ENCODE measurements around the gene CACNB2. TPM values are rescaled to one million over a fixed set of nuclear protein-coding genes. Genes with fewer than 3 reads are reported as not detected.

Gene CACNB2
- total RNA-seq, 4 donors from 2014 or later, result 73.5 to 108 (median 87.2) TPM

GRCh38 chr10:18368273-18368672 is 228.0 kb downstream of the CACNB2 start:
- H3K4me1 ChIP-seq, result peaks cover 10 to 57% (median 49%) of the 10 kb centered on the region in 4 donors
- H3K4me3 ChIP-seq, result peak overlapping the region in 1 of 4 donors; percentile 2
- H3K27me3 ChIP-seq, result no peaks in the 10 kb centered on the region
- H3K27ac ChIP-seq (replicated peaks in 1 of 4), result peak overlapping the region; percentile 8 to 56 (median 46)
- no peaks in the 10 kb centered on the region for H3K36me3 ChIP-seq
- DNase-seq (ENCODE audit: extremely low spot score), result no peak
- WGBS, result 50% methylated on average over 3 of the region's 3 CpGs
- intact Hi-C loops (cut with DNase I), result no loop called here
- no peak for TF ChIP-seq POLR2AphosphoS5 (IDR thresholded peaks at IDR 0.05)
- TF ChIP-seq CTCF (IDR thresholded peaks at IDR 0.05), result no peak
- no peak for TF ChIP-seq POLR2A (IDR thresholded peaks at IDR 0.05; ENCODE audit: low read depth)
- no peak for TF ChIP-seq EP300 (IDR thresholded peaks at IDR 0.05)
- no peaks in the 10 kb centered on the region for H3K9me3 ChIP-seq

GRCh38 chr10:18368682-18369081 is 228.5 kb downstream of the CACNB2 start:
- Histone ChIP-seq H3K36me3 (no peaks in the 10 kb centered on the region), H3K4me3 (no peak overlapping the region), H3K4me1 (peaks cover 10 to 60% (median 50%) of the 10 kb centered on the region in 4 donors), H3K27ac (replicated peaks in 1 of 4) (peak overlapping the region in 3 of 4 donors; percentile 44 to 56 (median 48)), H3K9me3 (no peaks in the 10 kb centered on the region), H3K27me3 (no peaks in the 10 kb centered on the region)
- intact Hi-C loops (cut with DNase I), result no loop called here
- no peak for TF ChIP-seq POLR2AphosphoS5 (IDR thresholded peaks at IDR 0.05)
- TF ChIP-seq CTCF (IDR thresholded peaks at IDR 0.05), result no peak
- TF ChIP-seq POLR2A (IDR thresholded peaks at IDR 0.05; ENCODE audit: low read depth), result no peak
- TF ChIP-seq EP300 (IDR thresholded peaks at IDR 0.05), result no peak
- no peak for DNase-seq (ENCODE audit: extremely low spot score)
- 22% methylated on average over 1 of the region's 1 CpG for WGBS

GRCh38 chr10:18369859-18370473 is 229.7 kb downstream of the CACNB2 start:
- Histone ChIP-seq H3K27me3 (no peaks in the 10 kb centered on the region), H3K36me3 (no peaks in the 10 kb centered on the region), H3K4me3 (no peak overlapping the region), H3K9me3 (no peaks in the 10 kb centered on the region), H3K27ac (replicated peaks in 1 of 4) (peak overlapping the region in 2 of 4 donors; percentile 44 to 48), H3K4me1 (peaks cover 10 to 60% (median 49%) of the 10 kb centered on the region in 4 donors)
- peak; percentile 42 for DNase-seq (ENCODE audit: extremely low spot score)
- TF ChIP-seq POLR2A (IDR thresholded peaks at IDR 0.05; ENCODE audit: low read depth) (no peak), POLR2AphosphoS5 (IDR thresholded peaks at IDR 0.05) (no peak), EP300 (IDR thresholded peaks at IDR 0.05) (no peak), CTCF (IDR thresholded peaks at IDR 0.05) (no peak)
- WGBS, result 79% methylated on average over 4 of the region's 4 CpGs
- intact Hi-C loops (cut with DNase I), result no loop called here

- WGBS, result 71% methylated on average over 5 of the region's 5 CpGs
- intact Hi-C loops (cut with DNase I), result no loop called here
- Histone ChIP-seq H3K4me3 (no peak overlapping the region), H3K4me1 (peaks cover 9 to 57% (median 36%) of the 10 kb centered on the region in 4 donors), H3K27me3 (no peaks in the 10 kb centered on the region), H3K36me3 (no peaks in the 10 kb centered on the region), H3K9me3 (no peaks in the 10 kb centered on the region), H3K27ac (replicated peaks in 1 of 4) (no peak overlapping the region)
- peak; percentile 72 for DNase-seq (ENCODE audit: extremely low spot score)
- no peak for TF ChIP-seq POLR2AphosphoS5 (IDR thresholded peaks at IDR 0.05)
- no peak for TF ChIP-seq CTCF (IDR thresholded peaks at IDR 0.05)
- TF ChIP-seq POLR2A (IDR thresholded peaks at IDR 0.05; ENCODE audit: low read depth), result no peak
- TF ChIP-seq EP300 (IDR thresholded peaks at IDR 0.05), result no peak
Observed at GRCh38 chr10:18376650-18377049, 236.4 kb downstream of the CACNB2 start.

Data from esophagus muscularis mucosa (tissue), 4 donors.